Right lobe of liver (tissue), 4 donors: ENCODE measurements around the gene ADGRL3.

Source experiments
- POLR2A ChIP-seq: fragments of 450-650 bp; IDR thresholded peaks from one replicate; pipeline ENCODE4 v1.6.1; 2017; ENCODE audit warnings: antibody characterized with exemption, mild to moderate bottlenecking
- TF ChIP-seq, protein P1 (sequence below), 4 donors: fragments of 200-600 bp in 3 of 4; fragments of 450-650 bp in 1 of 4; IDR thresholded peaks; one replicate each; pipeline versions ENCODE4 v1.5.1 to v1.8.0; 2016 to 2022; ENCODE audit warnings: antibody characterized with exemption in 4 of 4, mild to moderate bottlenecking in 2 of 4
- donor health status: DM: no; HTN: no; CAD: no.
- donor health status: DM: no; HTN: no; CAD: no.
- donor health status: DM: no; HTN: yes; CAD: no.

DNA sequence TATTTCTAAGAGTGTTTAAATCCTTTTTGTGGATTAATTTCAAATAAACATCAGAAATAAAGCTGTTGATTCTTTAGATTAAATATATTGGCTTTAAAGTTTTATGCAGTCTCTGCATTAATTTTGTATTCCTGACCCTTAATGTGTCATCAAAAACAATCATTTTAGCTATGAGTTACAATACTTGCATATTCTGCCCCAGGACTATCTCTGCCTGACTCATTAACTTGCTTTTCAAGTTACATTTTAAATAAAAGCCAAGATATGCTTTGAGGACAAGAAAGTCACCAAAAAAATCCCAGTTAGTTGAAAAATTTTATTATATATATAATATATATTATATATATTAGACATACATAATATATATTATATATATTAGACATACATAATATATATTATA lies 208.7 kb downstream of the ADGRL3 start:
- TF ChIP-seq POLR2A = no peak
- TF ChIP-seq, protein P1, sequence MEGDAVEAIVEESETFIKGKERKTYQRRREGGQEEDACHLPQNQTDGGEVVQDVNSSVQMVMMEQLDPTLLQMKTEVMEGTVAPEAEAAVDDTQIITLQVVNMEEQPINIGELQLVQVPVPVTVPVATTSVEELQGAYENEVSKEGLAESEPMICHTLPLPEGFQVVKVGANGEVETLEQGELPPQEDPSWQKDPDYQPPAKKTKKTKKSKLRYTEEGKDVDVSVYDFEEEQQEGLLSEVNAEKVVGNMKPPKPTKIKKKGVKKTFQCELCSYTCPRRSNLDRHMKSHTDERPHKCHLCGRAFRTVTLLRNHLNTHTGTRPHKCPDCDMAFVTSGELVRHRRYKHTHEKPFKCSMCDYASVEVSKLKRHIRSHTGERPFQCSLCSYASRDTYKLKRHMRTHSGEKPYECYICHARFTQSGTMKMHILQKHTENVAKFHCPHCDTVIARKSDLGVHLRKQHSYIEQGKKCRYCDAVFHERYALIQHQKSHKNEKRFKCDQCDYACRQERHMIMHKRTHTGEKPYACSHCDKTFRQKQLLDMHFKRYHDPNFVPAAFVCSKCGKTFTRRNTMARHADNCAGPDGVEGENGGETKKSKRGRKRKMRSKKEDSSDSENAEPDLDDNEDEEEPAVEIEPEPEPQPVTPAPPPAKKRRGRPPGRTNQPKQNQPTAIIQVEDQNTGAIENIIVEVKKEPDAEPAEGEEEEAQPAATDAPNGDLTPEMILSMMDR (IDR thresholded peaks at IDR 0.05) = no peak
